IPS-18a (cell line): Measurements from ENCODE around the gene HSD17B2.

ENCODE experiments used
- H3K27ac ChIP-seq: one replicate; pipeline ENCODE4 v1.5.1; 2013; ENCODE audit warnings: low read length
- H3K27me3 ChIP-seq: one replicate; pipeline ENCODE4 v1.6.1; 2013; ENCODE audit warnings: mild to moderate bottlenecking, low read length; ENCODE audit not compliant: control insufficient read depth, insufficient read depth
- H3K36me3 ChIP-seq: one replicate; pipeline ENCODE4 v1.6.1; 2013; ENCODE audit warnings: low read depth, low read length; ENCODE audit not compliant: control insufficient read depth
- H3K4me1 ChIP-seq: one replicate; pipeline ENCODE4 v1.6.1; 2013; ENCODE audit warnings: low read depth, low read length; ENCODE audit not compliant: control insufficient read depth
- H3K4me3 ChIP-seq: one replicate; pipeline ENCODE4 v1.5.1; 2013; ENCODE audit warnings: low read length
- H3K9ac ChIP-seq: one replicate; pipeline ENCODE4 v1.6.1; 2013; ENCODE audit warnings: mild to moderate bottlenecking, low read length, moderate library complexity
- H3K9me3 ChIP-seq: one replicate; pipeline ENCODE4 v1.6.1; 2013; ENCODE audit warnings: low read depth, low read length; ENCODE audit not compliant: control insufficient read depth

The HSD17B2 gene, protein sequence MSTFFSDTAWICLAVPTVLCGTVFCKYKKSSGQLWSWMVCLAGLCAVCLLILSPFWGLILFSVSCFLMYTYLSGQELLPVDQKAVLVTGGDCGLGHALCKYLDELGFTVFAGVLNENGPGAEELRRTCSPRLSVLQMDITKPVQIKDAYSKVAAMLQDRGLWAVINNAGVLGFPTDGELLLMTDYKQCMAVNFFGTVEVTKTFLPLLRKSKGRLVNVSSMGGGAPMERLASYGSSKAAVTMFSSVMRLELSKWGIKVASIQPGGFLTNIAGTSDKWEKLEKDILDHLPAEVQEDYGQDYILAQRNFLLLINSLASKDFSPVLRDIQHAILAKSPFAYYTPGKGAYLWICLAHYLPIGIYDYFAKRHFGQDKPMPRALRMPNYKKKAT

DNA sequence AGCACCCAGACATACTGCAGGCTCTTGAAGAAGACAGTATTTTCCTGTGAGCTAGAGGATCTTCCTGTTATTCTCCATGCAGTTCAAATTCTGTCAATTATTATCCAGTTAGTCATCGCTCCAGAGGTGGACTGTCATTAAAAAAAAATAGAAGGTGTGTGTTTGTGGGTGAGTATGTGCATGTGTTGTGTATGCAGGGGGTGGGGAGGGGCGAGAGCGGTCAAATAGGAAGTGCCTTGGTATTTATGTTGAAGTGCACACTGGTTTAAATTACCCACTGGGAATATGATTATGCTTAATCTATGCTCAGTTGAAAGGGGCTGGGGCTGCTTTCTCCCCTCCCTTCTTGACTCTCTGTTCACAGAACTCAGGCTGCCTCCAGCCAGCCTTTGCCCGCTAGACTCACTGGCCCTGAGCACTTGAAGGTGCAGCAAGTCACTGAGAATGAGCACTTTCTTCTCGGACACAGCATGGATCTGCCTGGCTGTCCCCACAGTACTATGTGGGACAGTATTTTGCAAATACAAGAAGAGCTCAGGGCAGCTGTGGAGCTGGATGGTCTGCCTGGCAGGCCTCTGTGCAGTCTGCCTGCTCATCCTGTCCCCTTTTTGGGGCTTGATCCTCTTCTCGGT lies at the start of gene HSD17B2:
TSS of gene HSD17B2 (plus strand) at position 273 of the 632 bp plus-strand sequence. CDS start at position 445, 172 bp downstream.
- Histone ChIP-seq H3K4me3 (no peak within 1 kb of the TSS), H3K9ac (no peak within 1 kb of the TSS), H3K27me3 (no peaks in the 10 kb centered on the region), H3K9me3 (no peaks in the 10 kb centered on the region), H3K36me3 (no peaks in the 10 kb centered on the region), H3K4me1 (no peaks in the 10 kb centered on the region), H3K27ac (no peak within 1 kb of the TSS)

DNA sequence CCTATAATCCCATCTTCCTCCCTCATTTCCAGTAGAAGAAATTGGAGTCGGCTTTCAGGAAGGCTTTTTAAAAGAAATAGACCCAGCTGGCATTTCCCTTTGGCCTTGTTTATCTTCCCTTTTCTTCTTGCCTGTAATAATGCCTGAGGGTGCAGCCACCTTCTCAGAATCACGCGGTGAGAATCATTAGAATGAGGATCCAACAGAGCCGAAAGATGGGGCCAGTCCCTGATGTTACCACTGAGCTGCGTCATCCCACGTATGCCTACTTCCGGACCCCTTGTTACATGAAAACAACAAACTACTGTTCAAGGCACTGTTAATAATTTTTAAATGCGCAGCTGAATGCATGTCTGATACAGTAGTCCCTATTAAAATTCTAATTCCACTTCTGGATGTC lies 47.9 kb upstream of the HSD17B2 start:
- Histone ChIP-seq H3K27ac (no peak overlapping the region), H3K4me3 (no peak overlapping the region), H3K9me3 (no peaks in the 10 kb centered on the region), H3K36me3 (no peaks in the 10 kb centered on the region), H3K27me3 (no peaks in the 10 kb centered on the region), H3K9ac (no peak overlapping the region), H3K4me1 (peaks cover 4% of the 10 kb centered on the region)

- H3K9me3 ChIP-seq: no peaks in the 10 kb centered on the region
These were observed 47.3 kb upstream of the HSD17B2 start for GRCh38 chr16:81987706-81988105.

DNA sequence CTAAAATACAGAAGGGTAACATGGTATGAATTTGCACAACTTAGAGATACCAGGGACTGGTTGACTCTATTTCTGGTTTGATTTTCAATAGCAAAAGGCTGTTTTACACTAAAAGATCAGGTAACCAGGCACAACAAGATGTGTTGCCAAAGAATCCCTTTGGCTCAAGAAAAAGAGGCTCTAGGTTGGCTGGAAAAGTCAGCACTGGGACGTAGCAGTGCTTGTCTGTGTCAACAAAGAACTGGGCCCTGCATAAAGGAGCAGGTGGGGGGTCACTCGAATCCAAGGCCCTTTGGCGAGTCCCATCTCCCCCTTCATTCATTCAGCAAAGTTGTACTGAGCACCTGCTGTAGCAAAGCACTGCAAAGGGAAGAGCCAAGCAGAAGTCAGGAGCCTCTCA lies 42.2 kb upstream of the HSD17B2 start:
- Histone ChIP-seq H3K9ac (no peak overlapping the region), H3K4me1 (peaks cover 3% of the 10 kb centered on the region), H3K4me3 (no peak overlapping the region), H3K27ac (no peak overlapping the region), H3K9me3 (no peaks in the 10 kb centered on the region), H3K27me3 (no peaks in the 10 kb centered on the region), H3K36me3 (no peaks in the 10 kb centered on the region)

More at GRCh38 chr16:81987706-81988105, 47.3 kb upstream of the HSD17B2 start:
- H3K36me3 ChIP-seq: no peaks in the 10 kb centered on the region
- no peak overlapping the region for H3K9ac ChIP-seq
- no peak overlapping the region for H3K4me3 ChIP-seq
- peaks cover 4% of the 10 kb centered on the region for H3K4me1 ChIP-seq
- H3K27me3 ChIP-seq: no peaks in the 10 kb centered on the region
- no peak overlapping the region for H3K27ac ChIP-seq

GRCh38 chr16:81994485-81994884 lies 40.6 kb upstream of the HSD17B2 start:
- peaks cover 3% of the 10 kb centered on the region for H3K4me1 ChIP-seq
- no peak overlapping the region for H3K27ac ChIP-seq
- H3K4me3 ChIP-seq: no peak overlapping the region
- no peaks in the 10 kb centered on the region for H3K36me3 ChIP-seq
- no peak overlapping the region for H3K9ac ChIP-seq
- H3K9me3 ChIP-seq: no peaks in the 10 kb centered on the region
- no peaks in the 10 kb centered on the region for H3K27me3 ChIP-seq

- no peaks in the 10 kb centered on the region for H3K36me3 ChIP-seq
- no peaks in the 10 kb centered on the region for H3K9me3 ChIP-seq
- H3K9ac ChIP-seq: no peak overlapping the region
- peaks cover 3% of the 10 kb centered on the region for H3K4me1 ChIP-seq
- H3K4me3 ChIP-seq: no peak overlapping the region
- no peak overlapping the region for H3K27ac ChIP-seq
- H3K27me3 ChIP-seq: no peaks in the 10 kb centered on the region
These were observed 39.4 kb upstream of the HSD17B2 start for GRCh38 chr16:81995651-81996050.

DNA sequence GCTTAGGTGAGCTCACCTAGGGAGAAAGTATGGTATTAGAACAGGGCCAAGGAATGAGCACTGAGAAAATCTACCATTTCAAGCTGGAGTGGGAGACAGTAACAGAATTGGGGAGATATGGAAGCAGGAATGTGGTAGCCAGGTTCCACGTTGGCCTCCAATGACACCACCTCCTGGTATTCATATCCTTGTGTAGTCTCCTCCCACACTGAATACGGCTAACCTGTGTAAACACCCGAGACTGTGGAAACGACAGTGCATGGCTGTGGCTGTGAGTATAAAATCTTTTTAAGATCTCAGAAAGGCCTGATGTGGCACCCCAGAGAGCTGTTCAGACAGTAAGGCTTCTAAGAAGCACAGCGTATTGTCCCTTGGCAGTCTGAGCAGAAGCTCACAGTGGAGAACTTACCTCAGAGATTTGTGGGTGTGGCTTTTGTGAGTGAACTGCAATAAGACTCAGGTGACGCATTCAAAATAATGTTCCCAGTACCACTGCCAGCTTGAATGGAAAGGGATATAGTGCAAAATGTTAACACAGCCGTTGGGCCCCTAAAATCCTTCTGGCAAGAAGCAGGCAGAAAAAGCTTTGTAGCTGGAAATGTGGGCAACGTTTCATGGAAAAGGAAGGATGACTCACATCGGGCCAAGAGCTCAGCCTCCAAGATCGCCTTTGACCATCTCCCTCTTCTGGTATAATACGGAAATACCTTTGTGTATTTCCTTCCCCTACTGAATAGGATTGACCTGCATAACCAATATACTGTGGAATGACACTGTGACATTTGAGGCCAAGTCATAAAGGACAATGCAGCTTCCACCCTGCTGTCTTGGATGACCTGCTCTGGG lies 38.2 kb upstream of the HSD17B2 start:
- no peaks in the 10 kb centered on the region for H3K9me3 ChIP-seq
- H3K36me3 ChIP-seq: no peaks in the 10 kb centered on the region
- H3K27ac ChIP-seq: no peak overlapping the region
- no peak overlapping the region for H3K9ac ChIP-seq
- H3K27me3 ChIP-seq: no peaks in the 10 kb centered on the region
- H3K4me1 ChIP-seq: peaks cover 3% of the 10 kb centered on the region
- no peak overlapping the region for H3K4me3 ChIP-seq

- no peak overlapping the region for H3K9ac ChIP-seq
- H3K4me1 ChIP-seq: peaks cover 3% of the 10 kb centered on the region
- H3K27me3 ChIP-seq: no peaks in the 10 kb centered on the region
- no peaks in the 10 kb centered on the region for H3K9me3 ChIP-seq
- H3K27ac ChIP-seq: no peak overlapping the region
- no peaks in the 10 kb centered on the region for H3K36me3 ChIP-seq
- no peak overlapping the region for H3K4me3 ChIP-seq
These were observed 37.3 kb upstream of the HSD17B2 start for GRCh38 chr16:81997738-81998137.

- H3K27me3 ChIP-seq: no peaks in the 10 kb centered on the region
- H3K4me1 ChIP-seq: no peaks in the 10 kb centered on the region
- no peaks in the 10 kb centered on the region for H3K36me3 ChIP-seq
- H3K9me3 ChIP-seq: no peaks in the 10 kb centered on the region
- no peak overlapping the region for H3K27ac ChIP-seq
- H3K4me3 ChIP-seq: no peak overlapping the region
- no peak overlapping the region for H3K9ac ChIP-seq
These were observed 32.2 kb upstream of the HSD17B2 start for GRCh38 chr16:82002831-82003230.

DNA sequence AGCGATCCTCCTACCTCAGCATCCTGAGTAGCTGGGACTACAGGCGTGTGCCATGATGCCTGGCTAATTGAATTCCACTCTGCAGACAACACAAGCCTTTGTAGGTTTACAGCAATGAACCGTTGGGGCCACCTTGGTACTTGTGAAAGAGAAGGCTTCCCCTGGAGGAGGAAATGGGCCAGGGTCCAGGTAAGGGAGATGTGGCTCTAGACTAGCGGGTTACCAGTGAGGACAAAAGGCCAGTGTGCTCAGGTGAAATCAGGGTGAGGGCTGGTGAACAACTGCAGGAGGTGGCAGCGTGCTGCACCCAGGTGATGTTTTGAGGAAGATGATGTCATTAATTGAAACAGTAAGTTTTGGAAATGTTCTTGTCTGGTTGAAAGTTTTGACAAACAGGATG lies 30.5 kb upstream of the HSD17B2 start:
- H3K27ac ChIP-seq: no peak overlapping the region
- no peak overlapping the region for H3K9ac ChIP-seq
- H3K36me3 ChIP-seq: no peaks in the 10 kb centered on the region
- no peaks in the 10 kb centered on the region for H3K4me1 ChIP-seq
- H3K9me3 ChIP-seq: no peaks in the 10 kb centered on the region
- no peak overlapping the region for H3K4me3 ChIP-seq
- no peaks in the 10 kb centered on the region for H3K27me3 ChIP-seq

GRCh38 chr16:82005027-82005830 lies 29.8 kb upstream of the HSD17B2 start:
- Histone ChIP-seq H3K27me3 (no peaks in the 10 kb centered on the region), H3K36me3 (no peaks in the 10 kb centered on the region), H3K9ac (no peak overlapping the region), H3K4me3 (no peak overlapping the region), H3K4me1 (no peaks in the 10 kb centered on the region), H3K27ac (no peak overlapping the region), H3K9me3 (no peaks in the 10 kb centered on the region)
